C4-2B (cell line): ENCODE measurements around the gene SLC34A3.

Experiments
- H3K27ac ChIP-seq: fragments of 450-650 bp; 2 replicates; pipeline ENCODE4 v1.5.1; 2017
- CTCF ChIP-seq: fragments of 450-650 bp; conservative IDR thresholded peaks from 2 replicates; pipeline ENCODE4 v1.5.1; 2017; ENCODE audit warnings: mild to moderate bottlenecking
- ZFX ChIP-seq: fragments of 450-650 bp; IDR thresholded peaks from 2 replicates; pipeline ENCODE4 v1.6.1; 2017

The SLC34A3 gene

DNA sequence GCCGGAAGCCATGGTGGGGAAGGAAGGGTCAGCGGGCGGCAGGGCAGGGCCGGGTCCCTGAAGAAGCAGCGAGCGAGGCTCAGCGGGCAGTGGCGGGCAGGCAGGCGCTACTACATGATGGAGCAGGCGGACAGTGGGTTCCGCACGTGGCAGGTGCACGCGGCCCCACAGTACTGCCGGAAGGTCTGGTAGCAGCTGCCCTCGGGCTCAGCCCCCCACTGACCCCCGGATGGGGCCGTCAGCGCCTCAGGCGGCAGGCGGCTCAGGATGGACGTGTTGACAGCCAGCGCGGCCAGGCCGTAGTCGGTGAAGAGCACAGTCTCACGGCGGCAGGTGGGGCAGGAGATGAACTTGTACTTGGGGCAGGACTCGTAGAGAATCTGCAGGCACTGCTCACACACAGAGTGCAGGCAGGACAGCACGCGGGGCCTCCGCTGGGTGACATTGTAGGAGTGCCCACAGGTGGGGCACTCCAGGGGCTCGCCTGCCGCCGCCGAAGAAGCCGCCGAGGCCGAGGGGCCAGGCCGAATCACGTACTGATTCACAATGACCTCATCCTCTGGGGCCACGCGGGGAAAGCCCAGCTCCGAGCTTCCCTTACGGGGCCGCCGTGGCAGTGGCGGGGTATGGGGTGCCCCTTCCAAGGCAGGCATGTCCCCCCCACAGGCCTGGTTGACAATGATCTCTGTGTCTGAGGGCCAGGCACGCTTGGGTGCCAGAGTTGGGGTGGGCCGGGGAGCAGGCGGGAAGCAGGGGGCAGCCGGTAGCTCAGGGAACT, 10.2 kb upstream of the SLC34A3 start:
- no peak overlapping the region; the same call in 1 of the 2 replicates for H3K27ac ChIP-seq
- TF ChIP-seq CTCF (no peak), ZFX (no peak)

GRCh38 chr9:137221095-137221505, 9.6 kb upstream of the SLC34A3 start:
- no peak for TF ChIP-seq CTCF
- TF ChIP-seq ZFX = no peak
- H3K27ac ChIP-seq = peak overlapping the region; percentile 88

DNA sequence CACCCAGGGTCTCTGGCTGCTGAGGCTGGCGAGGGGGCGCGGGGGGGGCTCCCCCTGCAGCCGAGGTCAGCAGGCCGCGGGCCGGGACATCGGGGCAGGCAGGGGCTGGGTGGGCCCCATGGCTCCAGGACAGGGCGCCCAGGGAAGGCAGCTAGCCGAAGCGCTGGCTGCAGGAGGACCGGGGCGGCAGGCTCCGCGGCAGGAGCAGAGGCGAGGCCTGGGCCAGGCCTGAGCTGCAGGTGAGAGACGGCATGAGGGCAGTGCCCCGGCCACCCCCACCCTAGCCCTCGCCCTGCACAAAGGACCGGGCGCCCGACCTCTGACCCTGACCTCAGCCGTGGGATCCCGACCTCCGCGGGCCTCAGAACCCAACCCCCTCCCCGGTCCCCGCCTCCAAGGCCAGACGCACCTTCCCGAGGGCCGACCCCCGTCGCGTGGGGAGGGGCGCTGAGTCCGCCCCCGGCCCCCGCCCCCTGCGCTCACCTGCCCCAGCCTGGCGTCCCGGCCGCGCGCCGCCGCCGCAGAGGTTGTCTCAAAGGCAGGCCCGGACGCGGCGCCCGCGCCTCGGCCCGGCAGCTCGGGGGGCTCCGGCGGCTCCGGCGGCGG, 9.1 kb upstream of the SLC34A3 start:
- H3K27ac ChIP-seq = peak overlapping the region; percentile 88
- no peak for TF ChIP-seq CTCF
- TF ChIP-seq ZFX = peak; percentile 33

DNA sequence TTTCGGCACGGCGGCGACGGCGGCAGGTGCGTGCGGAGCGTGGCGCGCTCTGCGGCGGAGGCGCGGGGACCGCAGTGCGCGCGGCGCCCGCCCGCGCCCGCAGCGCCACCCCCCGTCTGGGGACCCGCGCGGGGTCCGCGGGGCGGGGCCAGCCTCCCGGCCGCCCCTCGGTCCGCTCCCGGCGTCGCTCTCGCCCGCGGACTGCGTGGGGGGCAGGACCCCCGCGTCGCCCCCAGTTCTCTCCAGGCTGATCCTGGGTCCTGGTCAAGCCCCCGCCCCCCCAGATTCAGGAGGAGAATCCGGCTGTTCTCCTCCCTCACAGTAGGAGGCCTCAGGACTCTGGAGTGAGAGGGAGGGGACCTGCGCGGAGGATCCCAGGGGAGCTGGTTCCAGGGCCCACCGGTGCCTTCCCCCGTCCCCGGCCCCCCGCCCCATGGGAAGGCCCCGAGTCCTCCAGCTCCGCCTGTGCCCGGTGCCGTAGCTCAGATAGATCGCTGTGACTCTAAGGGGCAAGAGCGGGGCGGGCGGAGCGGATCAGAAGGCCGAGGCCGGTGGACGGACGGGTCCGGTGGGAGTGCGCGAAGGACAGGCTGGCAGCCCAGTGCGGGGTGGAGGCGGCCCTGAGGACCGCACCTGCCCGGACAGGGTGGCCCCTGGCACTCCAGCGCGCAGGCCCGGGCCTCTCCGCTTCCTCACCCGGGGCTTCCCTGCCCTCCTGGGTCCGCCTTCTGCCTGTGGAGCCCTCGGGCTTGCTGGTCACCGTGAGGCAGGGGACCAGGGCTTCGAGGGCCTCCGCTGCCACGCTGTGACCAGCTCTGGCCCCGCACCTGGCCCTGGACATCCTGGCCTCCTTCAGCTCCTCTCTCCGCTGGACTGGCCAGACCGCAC, 8.3 kb upstream of the SLC34A3 start, which contains the start of gene RNF208:
Gene RNF208 (minus strand): TSS at position 51 of the 888 bp plus-strand sequence. CDS start 1,028 bp downstream, outside the sequence.
- H3K27ac ChIP-seq = peak within 1 kb of the TSS; percentile 88
- TF ChIP-seq ZFX (peak; percentile 65), CTCF (no peak)

DNA sequence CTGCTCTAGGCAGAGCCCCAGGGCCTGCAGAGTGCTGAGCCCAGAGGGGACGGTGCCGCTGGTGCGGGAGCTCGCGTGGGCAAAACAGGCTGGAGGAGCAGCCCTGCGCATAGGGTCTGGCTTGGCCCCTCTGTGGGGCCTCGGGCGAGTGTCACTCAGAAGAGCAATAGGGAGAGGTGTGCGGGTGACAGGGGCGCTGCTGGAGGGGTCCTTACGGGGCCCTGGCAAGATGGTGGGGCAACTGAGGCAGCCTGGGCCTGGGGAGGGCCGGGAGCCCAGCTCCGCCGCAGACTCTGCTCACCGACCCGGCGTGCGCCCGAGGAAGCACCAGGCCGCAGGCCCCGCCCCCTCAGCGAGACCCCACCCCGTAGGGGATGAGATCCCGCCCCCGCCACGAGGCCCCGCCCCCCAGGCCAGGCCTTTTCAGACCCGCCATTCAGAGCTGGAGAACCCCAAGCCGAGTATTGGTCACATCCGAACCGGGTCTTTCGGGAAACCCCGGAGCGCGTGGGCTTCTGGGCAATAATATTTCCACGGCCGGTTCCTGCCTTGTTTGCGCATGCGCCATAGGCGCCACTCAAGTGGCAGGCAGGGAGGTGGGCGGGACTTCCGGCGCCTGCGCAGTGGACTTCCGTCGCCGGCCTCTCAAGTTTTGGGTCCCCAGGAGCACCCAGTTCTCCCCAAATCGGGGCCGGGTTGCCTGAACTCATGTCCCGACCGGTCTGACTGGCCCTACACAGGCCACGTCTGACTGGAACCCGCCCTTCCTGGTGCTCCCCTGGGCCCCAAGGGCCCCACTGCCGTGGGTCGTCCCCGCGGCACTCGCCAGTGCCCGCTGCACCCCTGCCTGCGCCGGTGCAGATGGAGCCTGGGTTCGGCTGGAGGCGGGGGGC, 7.4 kb upstream of the SLC34A3 start:
- TF ChIP-seq ZFX (peak; percentile 52; the same call in 1 of the 2 replicates), CTCF (no peak)
- peak overlapping the region; percentile 88 for H3K27ac ChIP-seq

GRCh38 chr9:137224830-137225694, 5.6 kb upstream of the SLC34A3 start, which contains the start of gene CYSRT1:
Gene CYSRT1 (plus strand): TSS chr9:137225174. CDS start chr9:137225622, 448 bp downstream.
- TF ChIP-seq CTCF = no peak
- no peak for TF ChIP-seq ZFX
- H3K27ac ChIP-seq = peak within 1 kb of the TSS; percentile 90
